Esophagus muscularis mucosa (tissue), 4 donors: Measurements from ENCODE around the gene NLRC3. TPM values are rescaled to one million over a fixed set of nuclear protein-coding genes. Genes with fewer than 3 reads are reported as not detected.

Source experiments
- DNase-seq: peaks from one replicate; pipeline ENCODE4 v3.0.0-alpha.2; 2017; ENCODE audit errors: extremely low spot score
- H3K27ac ChIP-seq, 4 donors: fragments of 200-600 bp; sonication (generic); replicated peaks in 1 of 4; 1 replicate in 3 of 4; 2 replicates in 1 of 4; pipeline ENCODE4 v1.5.1; 2016 to 2019; ENCODE audit warnings: mild to moderate bottlenecking in 1 of 4
- H3K27me3 ChIP-seq, 4 donors: fragments of 200-600 bp; sonication (generic); one replicate each; pipeline versions ENCODE4 v1.5.1 to v1.6.0; 2016 to 2019
- H3K36me3 ChIP-seq, 4 donors: fragments of 200-600 bp; sonication (generic); one replicate each; pipeline ENCODE4 v1.5.1; 2016 to 2019
- H3K4me1 ChIP-seq, 4 donors: fragments of 200-600 bp; sonication (generic); one replicate each; pipeline ENCODE4 v1.5.1; 2016 to 2019
- H3K4me3 ChIP-seq, 4 donors: fragments of 200-600 bp; sonication (generic); 1 replicate in 2 of 4; 2 replicates in 2 of 4; pipeline ENCODE4 v1.5.1; 2016 to 2019; ENCODE audit warnings: mild to moderate bottlenecking in 4 of 4, moderate library complexity in 1 of 4
- H3K9me3 ChIP-seq, 4 donors: fragments of 200-600 bp; sonication (generic); 1 replicate in 3 of 4; 2 replicates in 1 of 4; pipeline ENCODE4 v1.5.1; 2016 to 2019
- CTCF ChIP-seq, 3 experiments: fragments of 200-600 bp in 2 of 3; fragments of 450-650 bp in 1 of 3; sonication (generic) in 2 of 3; IDR thresholded peaks; one replicate each; pipeline ENCODE4 v1.5.1; 2017 to 2019; ENCODE audit warnings: antibody characterized with exemption in 3 of 3, mild to moderate bottlenecking in 2 of 3, moderate library complexity in 1 of 3
- EP300 ChIP-seq: sonication (generic); formaldehyde crosslinking; IDR thresholded peaks from one replicate; pipeline ENCODE4 v1.6.1; 2017; ENCODE audit warnings: antibody characterized with exemption
- POLR2A ChIP-seq: fragments of 450-650 bp; IDR thresholded peaks from one replicate; pipeline ENCODE4 v1.6.1; 2017; ENCODE audit warnings: antibody characterized with exemption, moderate library complexity, mild to moderate bottlenecking, low read depth
- POLR2AphosphoS5 ChIP-seq, 2 donors: sonication (generic); formaldehyde crosslinking; IDR thresholded peaks; one replicate each; pipeline ENCODE4 v1.6.1; 2017; ENCODE audit warnings: antibody characterized with exemption in 2 of 2
- WGBS: methylation state at CpG from one replicate; pipeline ENCODE4 v1.1.5; 2018; 5-methylcytosine and 5-hydroxymethylcytosine counted together
- intact Hi-C: fragments of 100-400 bp; cut with DNase I; formaldehyde crosslinking; loops from one replicate; pipeline ENCODE4 v1.15.1; 2023
- total RNA-seq, 4 donors: library from RNA; depleted of rRNA; stranded (reverse); fragments of >200 nt; gene quantifications; one replicate each; pipeline versions ENCODE4 v1.1.0 to v1.2.1, GENCODE V29; 2016

The NLRC3 gene
- total RNA-seq, 4 donors from 2014 or later = 0.57 to 2.5 (median 0.95) TPM

- no peak overlapping the region for H3K4me3 ChIP-seq
- DNase-seq = no peak
- no peaks in the 10 kb centered on the region for H3K9me3 ChIP-seq
- H3K27ac ChIP-seq = no peak overlapping the region
- peaks cover 0 to 42% (median 31%) of the 10 kb centered on the region in 4 donors for H3K36me3 ChIP-seq
- 88% methylated on average over 11 of the region's 11 CpGs for WGBS
- H3K27me3 ChIP-seq = no peaks in the 10 kb centered on the region
- TF ChIP-seq POLR2A (no peak), POLR2AphosphoS5 (IDR thresholded peaks at IDR 0.05) (no peak), CTCF (IDR thresholded peaks at IDR 0.05) (no peak), EP300 (no peak)
- intact Hi-C loops = no loop called here
- H3K4me1 ChIP-seq = peaks cover 10 to 13% (median 11%) of the 10 kb centered on the region in 4 donors
These were observed 29.2 kb upstream of the NLRC3 start for GRCh38 chr16:3606441-3606840.

GRCh38 chr16:3602320-3602653, 25.1 kb upstream of the NLRC3 start:
- TF ChIP-seq EP300 = no peak
- no peak for TF ChIP-seq CTCF (IDR thresholded peaks at IDR 0.05)
- no peak for TF ChIP-seq POLR2AphosphoS5 (IDR thresholded peaks at IDR 0.05)
- no peak for TF ChIP-seq POLR2A
- Histone ChIP-seq H3K4me3 (no peak overlapping the region), H3K27ac (no peak overlapping the region), H3K9me3 (no peaks in the 10 kb centered on the region), H3K27me3 (no peaks in the 10 kb centered on the region), H3K4me1 (no peaks in the 10 kb centered on the region), H3K36me3 (peaks cover 6 to 68% (median 46%) of the 10 kb centered on the region in 4 donors)
- 81% methylated on average over 6 of the region's 7 CpGs for WGBS
- intact Hi-C loops = no loop called here
- no peak for DNase-seq

GRCh38 chr16:3601614-3602319, 24.6 kb upstream of the NLRC3 start:
- Histone ChIP-seq H3K4me1 (no peaks in the 10 kb centered on the region), H3K27me3 (no peaks in the 10 kb centered on the region), H3K36me3 (peaks cover 6 to 73% (median 45%) of the 10 kb centered on the region in 4 donors), H3K27ac (no peak overlapping the region), H3K4me3 (no peak overlapping the region), H3K9me3 (no peaks in the 10 kb centered on the region)
- TF ChIP-seq POLR2AphosphoS5 (IDR thresholded peaks at IDR 0.05) (no peak), POLR2A (no peak), EP300 (no peak), CTCF (IDR thresholded peaks at IDR 0.05) (no peak)
- intact Hi-C loops = no loop called here
- 96% methylated on average over 13 of the region's 13 CpGs for WGBS
- DNase-seq = no peak

GRCh38 chr16:3599922-3600321, 22.7 kb upstream of the NLRC3 start:
- intact Hi-C loops = no loop called here
- 94% methylated on average over 4 of the region's 4 CpGs for WGBS
- DNase-seq = no peak
- Histone ChIP-seq H3K4me3 (no peak overlapping the region), H3K9me3 (no peaks in the 10 kb centered on the region), H3K27me3 (no peaks in the 10 kb centered on the region), H3K4me1 (no peaks in the 10 kb centered on the region), H3K27ac (no peak overlapping the region), H3K36me3 (peaks cover 10 to 77% (median 42%) of the 10 kb centered on the region in 4 donors)
- TF ChIP-seq EP300 (no peak), CTCF (IDR thresholded peaks at IDR 0.05) (no peak), POLR2A (no peak), POLR2AphosphoS5 (IDR thresholded peaks at IDR 0.05) (no peak)

GRCh38 chr16:3599121-3599520, 21.9 kb upstream of the NLRC3 start:
- Histone ChIP-seq H3K9me3 (no peaks in the 10 kb centered on the region), H3K4me1 (no peaks in the 10 kb centered on the region), H3K27me3 (no peaks in the 10 kb centered on the region), H3K4me3 (no peak overlapping the region), H3K27ac (no peak overlapping the region), H3K36me3 (peaks cover 10 to 81% (median 42%) of the 10 kb centered on the region in 4 donors)
- TF ChIP-seq POLR2AphosphoS5 (IDR thresholded peaks at IDR 0.05) (no peak), POLR2A (no peak)
- intact Hi-C loops = no loop called here
- DNase-seq = no peak
- 92% methylated on average over 6 of the region's 8 CpGs for WGBS
